ENCODE measurements around the gene EFHD2.

DNA sequence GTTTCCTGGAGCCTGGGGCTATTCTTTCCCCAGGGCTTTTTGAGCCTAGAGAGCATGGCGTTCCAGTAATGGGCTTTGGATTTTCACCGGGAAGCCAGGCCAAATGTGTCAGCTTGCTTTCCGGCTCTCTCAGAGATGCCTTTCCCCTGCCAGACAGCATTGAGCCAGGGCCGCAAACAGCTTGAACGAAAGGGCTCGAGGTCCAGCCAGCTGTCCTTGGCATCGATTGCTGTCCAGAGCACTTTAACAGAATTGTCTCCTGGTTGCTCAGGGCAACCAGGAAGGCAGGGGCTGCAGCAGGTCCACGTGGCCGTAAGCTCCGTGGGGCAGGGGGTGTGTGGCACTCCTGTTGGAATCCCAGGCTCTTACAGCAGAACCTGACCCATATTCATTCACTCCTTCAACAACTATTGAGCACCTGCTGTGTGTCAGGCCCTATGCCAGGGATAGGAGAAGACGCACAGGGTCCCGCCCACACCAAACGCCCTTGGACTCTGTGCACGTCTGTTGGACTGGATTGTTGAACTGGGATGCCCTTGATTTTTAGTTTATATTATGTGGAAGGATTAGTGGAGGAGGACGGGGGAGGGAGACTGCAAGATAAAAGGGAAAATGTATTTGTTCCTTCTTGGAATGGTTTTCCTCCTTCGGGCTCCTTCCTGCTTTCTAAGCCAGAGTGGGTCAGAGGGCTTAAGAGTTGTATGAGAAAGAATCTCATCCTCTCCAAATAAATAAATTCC lies 38.7 kb upstream of the EFHD2 start:
- TF ChIP-seq EZH2phosphoT487 (IDR thresholded peaks at IDR 0.05; ENCODE audit: insufficient read depth, low read depth) (no peak), EZH2 (IDR thresholded peaks at IDR 0.05; ENCODE audit: insufficient read depth, poor library complexity, severe bottlenecking) (no peak)
